Fibroblast of lung (primary cell): ENCODE measurements around the gene SMYD1. TPM values are rescaled to one million over a fixed set of nuclear protein-coding genes. Genes with fewer than 3 reads are reported as not detected.

Experiments
- DNase-seq, 2 donors: peaks; one replicate each; pipeline versions ENCODE4 v3.0.0 to v3.0.0-alpha.2; 2010; ENCODE audit warnings: low read depth in 2 of 2
- H2AFZ ChIP-seq: 2 replicates; pipeline ENCODE4 v1.5.1; 2012; ENCODE audit warnings: low read length, control low read depth, inconsistent platforms
- H3K27ac ChIP-seq: 2 replicates; pipeline ENCODE4 v1.5.1; 2011; ENCODE audit warnings: low read length, control low read depth; ENCODE audit not compliant: insufficient read depth
- H3K27me3 ChIP-seq: 2 replicates; pipeline ENCODE4 v1.5.1; 2011; ENCODE audit warnings: mild to moderate bottlenecking, low read length; ENCODE audit not compliant: control insufficient read depth, insufficient read depth
- H3K36me3 ChIP-seq: 2 replicates; pipeline ENCODE4 v1.5.1; 2011; ENCODE audit warnings: low read length; ENCODE audit not compliant: control insufficient read depth, insufficient read depth
- H3K4me1 ChIP-seq: 2 replicates; pipeline ENCODE4 v1.5.1; 2011; ENCODE audit warnings: low read length; ENCODE audit not compliant: control insufficient read depth, insufficient read depth; ENCODE audit errors: extremely low read depth
- H3K4me2 ChIP-seq: 2 replicates; pipeline ENCODE4 v1.5.1; 2011; ENCODE audit warnings: low read length, control low read depth; ENCODE audit not compliant: insufficient read depth; ENCODE audit errors: extremely low read depth
- H3K4me3 ChIP-seq, 4 experiments: fragments of 200-600 bp in 1 of 4; sonication (generic) in 1 of 4; replicated peaks in 1 of 4; 2 replicates each; pipeline ENCODE4 v1.5.1; 2011 to 2016; ENCODE audit warnings: low read length in 4 of 4, low read depth in 3 of 4, mild to moderate bottlenecking in 3 of 4, control low read depth in 2 of 4, inconsistent platforms in 1 of 4, mixed read lengths in 1 of 4; ENCODE audit not compliant: insufficient read depth in 1 of 4; ENCODE audit errors: control extremely low read depth in 1 of 4
- H3K79me2 ChIP-seq: 2 replicates; pipeline ENCODE4 v1.5.1; 2012; ENCODE audit warnings: mild to moderate bottlenecking, low read length, inconsistent platforms; ENCODE audit not compliant: control insufficient read depth, insufficient read depth
- H3K9ac ChIP-seq: 2 replicates; pipeline ENCODE4 v1.5.1; 2011; ENCODE audit warnings: mild to moderate bottlenecking, low read length, control low read depth; ENCODE audit not compliant: insufficient read depth
- H3K9me3 ChIP-seq: 2 replicates; pipeline ENCODE4 v1.5.1; 2012; ENCODE audit warnings: low read depth, low read length; ENCODE audit not compliant: control insufficient read depth, insufficient read depth
- H4K20me1 ChIP-seq: 2 replicates; pipeline ENCODE4 v1.5.1; 2011; ENCODE audit warnings: low read length; ENCODE audit not compliant: control insufficient read depth, insufficient read depth; ENCODE audit errors: extremely low read depth
- CTCF ChIP-seq, 2 donors: IDR thresholded peaks in 1 of 2; conservative IDR thresholded peaks in 1 of 2; 1 replicate in 1 of 2; 2 replicates in 1 of 2; pipeline ENCODE4 v1.5.1; 2011 to 2012; ENCODE audit warnings: low read length in 2 of 2, control low read depth in 1 of 2, inconsistent platforms in 1 of 2, low read depth in 1 of 2, mild to moderate bottlenecking in 1 of 2
- EZH2 ChIP-seq: IDR thresholded peaks from 2 replicates; pipeline ENCODE4 v1.5.1; 2012; ENCODE audit warnings: low read length, control low read depth, mild to moderate bottlenecking; ENCODE audit errors: missing control alignments
- polyA plus RNA-seq, 2 donors: library from polyadenylated mRNA; depleted of rRNA in 1 of 2; stranded (reverse) in 1 of 2; unstranded in 1 of 2; fragments of >200 nt; gene quantifications; 2 replicates each; pipeline ENCODE4 v1.2.1, GENCODE V29; 2011 to 2012; ENCODE audit warnings: missing spikeins in 1 of 2
- total RNA-seq: library from RNA; depleted of rRNA; stranded (reverse); fragments of >200 nt; gene quantifications from 2 replicates; pipeline ENCODE4 v1.2.1, GENCODE V29; 2014

SMYD1 gene
- total and polyA plus RNA-seq, 2 donors (not counting 1 experiment from before 2014, with no cell fraction given), result not detected

- no peaks in the 10 kb centered on the region for H3K9me3 ChIP-seq
- no peaks in the 10 kb centered on the region for H3K36me3 ChIP-seq
- H3K4me1 ChIP-seq, result no peaks in the 10 kb centered on the region
- no peak overlapping the region for H3K4me2 ChIP-seq
- H2AFZ ChIP-seq, result no peak overlapping the region
- H4K20me1 ChIP-seq, result no peaks in the 10 kb centered on the region
- TF ChIP-seq CTCF (conservative IDR thresholded peaks at IDR 0.05 in 1 of 2, IDR thresholded peaks at IDR 0.05 in 1 of 2; ENCODE audit: low read depth in 1 of 2, low read length in 2 of 2), result no peak
- no peak for TF ChIP-seq EZH2
- peaks cover 3% of the 10 kb centered on the region for H3K27me3 ChIP-seq
- no peak overlapping the region for H3K27ac ChIP-seq
- H3K4me3 ChIP-seq, result no peak overlapping the region
- DNase-seq, result no peak
- no peaks in the 10 kb centered on the region for H3K79me2 ChIP-seq
- H3K9ac ChIP-seq, result no peak overlapping the region
Observed at GRCh38 chr2:88097192-88097591, 29.6 kb downstream of the SMYD1 start.

GRCh38 chr2:88097891-88098557, 30.4 kb downstream of the SMYD1 start:
- H3K4me1 ChIP-seq, result no peaks in the 10 kb centered on the region
- H3K27ac ChIP-seq, result no peak overlapping the region
- no peak overlapping the region for H3K4me2 ChIP-seq
- H3K79me2 ChIP-seq, result no peaks in the 10 kb centered on the region
- H4K20me1 ChIP-seq, result no peaks in the 10 kb centered on the region
- no peak overlapping the region for H2AFZ ChIP-seq
- H3K36me3 ChIP-seq, result no peaks in the 10 kb centered on the region
- peaks cover 3% of the 10 kb centered on the region for H3K27me3 ChIP-seq
- no peak for DNase-seq
- H3K9ac ChIP-seq, result no peak overlapping the region
- H3K9me3 ChIP-seq, result no peaks in the 10 kb centered on the region
- H3K4me3 ChIP-seq, result no peak overlapping the region
- no peak for TF ChIP-seq EZH2
- TF ChIP-seq CTCF (conservative IDR thresholded peaks at IDR 0.05 in 1 of 2, IDR thresholded peaks at IDR 0.05 in 1 of 2; ENCODE audit: low read depth in 1 of 2, low read length in 2 of 2), result no peak

- no peaks in the 10 kb centered on the region for H3K9me3 ChIP-seq
- H3K79me2 ChIP-seq, result no peaks in the 10 kb centered on the region
- H2AFZ ChIP-seq, result no peak overlapping the region
- no peak overlapping the region for H3K9ac ChIP-seq
- no peak overlapping the region for H3K4me3 ChIP-seq
- no peak overlapping the region for H3K4me2 ChIP-seq
- TF ChIP-seq EZH2 (no peak), CTCF (conservative IDR thresholded peaks at IDR 0.05 in 1 of 2, IDR thresholded peaks at IDR 0.05 in 1 of 2; ENCODE audit: low read depth in 1 of 2, low read length in 2 of 2) (no peak)
- H4K20me1 ChIP-seq, result no peaks in the 10 kb centered on the region
- no peak overlapping the region for H3K27ac ChIP-seq
- H3K27me3 ChIP-seq, result peaks cover 3% of the 10 kb centered on the region
- no peak for DNase-seq
- no peaks in the 10 kb centered on the region for H3K36me3 ChIP-seq
- no peaks in the 10 kb centered on the region for H3K4me1 ChIP-seq
Observed at GRCh38 chr2:88098558-88098900, 30.9 kb downstream of the SMYD1 start.
